OCI-LY7 (cell line): ENCODE measurements around the gene NAA20. TPM values are rescaled to one million over a fixed set of nuclear protein-coding genes. Genes with fewer than 3 reads are reported as not detected.

Source experiments
- total RNA-seq, 2 experiments: library from RNA; depleted of rRNA in 1 of 2; stranded (reverse); fragments of >200 nt in 1 of 2; shearing (Covaris generic) in 1 of 2; gene quantifications; 2 replicates each; pipeline ENCODE4 v1.2.3, GENCODE V29; 2014 to 2022

Gene NAA20
- total RNA-seq, 2 experiments from 2014 or later = 37.5 to 62.4 TPM

Other genes starting within 250 kb of the NAA20 start
- 13.9 and 18.6 TPM in 2 replicates for gene CRNKL1, start 35.1 kb downstream of the NAA20 start, total RNA-seq (2014; rRNA removed; shearing (Covaris generic))
- gene CRNKL1, start 35.1 kb downstream of the NAA20 start, total RNA-seq (2022) = 20.0 and 21.2 TPM in 2 replicates
- 0.06 TPM in 1 of 2 replicates, not detected in the other for gene CFAP61, start 35.2 kb downstream of the NAA20 start, total RNA-seq (2014; rRNA removed; shearing (Covaris generic))
- not detected in 2 replicates for gene CFAP61, start 35.2 kb downstream of the NAA20 start, total RNA-seq (2022)